ENCODE data around the gene TEAD1. TPM values are rescaled to one million over a fixed set of nuclear protein-coding genes. Genes with fewer than 3 reads are reported as not detected.
A peak's percentile ranks its signal among the peaks of the same experiment; 100 is the strongest.

TEAD1 gene
- polyA plus RNA-seq, 1 experiment, result 113 TPM

DNA sequence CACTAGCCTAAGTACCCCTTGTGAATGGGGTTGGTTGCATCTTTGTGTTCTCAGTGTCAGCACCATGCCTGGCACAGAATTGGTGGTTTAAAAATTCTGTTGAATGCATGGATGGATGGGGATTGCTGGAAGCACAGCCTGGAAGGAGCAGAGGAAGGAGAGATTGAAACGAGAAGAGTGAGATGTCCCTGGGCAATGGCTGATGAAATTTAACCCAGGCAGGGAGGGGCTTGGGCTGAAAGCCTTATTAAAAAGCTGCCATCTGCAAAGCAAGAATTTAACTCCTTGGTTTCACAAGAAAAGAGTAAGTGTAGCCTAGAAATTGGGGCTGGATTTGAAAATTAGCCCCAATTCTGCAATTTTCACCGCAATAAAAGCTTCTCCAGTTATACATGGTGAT is 126.7 kb downstream of the TEAD1 start:
- TF ChIP-seq, protein P1, sequence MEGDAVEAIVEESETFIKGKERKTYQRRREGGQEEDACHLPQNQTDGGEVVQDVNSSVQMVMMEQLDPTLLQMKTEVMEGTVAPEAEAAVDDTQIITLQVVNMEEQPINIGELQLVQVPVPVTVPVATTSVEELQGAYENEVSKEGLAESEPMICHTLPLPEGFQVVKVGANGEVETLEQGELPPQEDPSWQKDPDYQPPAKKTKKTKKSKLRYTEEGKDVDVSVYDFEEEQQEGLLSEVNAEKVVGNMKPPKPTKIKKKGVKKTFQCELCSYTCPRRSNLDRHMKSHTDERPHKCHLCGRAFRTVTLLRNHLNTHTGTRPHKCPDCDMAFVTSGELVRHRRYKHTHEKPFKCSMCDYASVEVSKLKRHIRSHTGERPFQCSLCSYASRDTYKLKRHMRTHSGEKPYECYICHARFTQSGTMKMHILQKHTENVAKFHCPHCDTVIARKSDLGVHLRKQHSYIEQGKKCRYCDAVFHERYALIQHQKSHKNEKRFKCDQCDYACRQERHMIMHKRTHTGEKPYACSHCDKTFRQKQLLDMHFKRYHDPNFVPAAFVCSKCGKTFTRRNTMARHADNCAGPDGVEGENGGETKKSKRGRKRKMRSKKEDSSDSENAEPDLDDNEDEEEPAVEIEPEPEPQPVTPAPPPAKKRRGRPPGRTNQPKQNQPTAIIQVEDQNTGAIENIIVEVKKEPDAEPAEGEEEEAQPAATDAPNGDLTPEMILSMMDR (IDR thresholded peaks at IDR 0.05; ENCODE audit: low read depth, low read length), result no peak
- H3K4me3 ChIP-seq (ENCODE audit: low read depth, low read length), result no peak overlapping the region
- ChIA-PET CTCF (no interaction called here), POLR2A (no interaction called here)
- H3K9me3 ChIP-seq (ENCODE audit: control insufficient read depth, insufficient read depth, low read length), result no peaks in the 10 kb centered on the region
- no peak for DNase-seq (ENCODE audit: low read depth, low spot score)
- no peaks in the 10 kb centered on the region for H3K27me3 ChIP-seq (ENCODE audit: control insufficient read depth, insufficient read depth, low read length)
- H3K27ac ChIP-seq (ENCODE audit: low read depth, low read length), result no peak overlapping the region

DNA sequence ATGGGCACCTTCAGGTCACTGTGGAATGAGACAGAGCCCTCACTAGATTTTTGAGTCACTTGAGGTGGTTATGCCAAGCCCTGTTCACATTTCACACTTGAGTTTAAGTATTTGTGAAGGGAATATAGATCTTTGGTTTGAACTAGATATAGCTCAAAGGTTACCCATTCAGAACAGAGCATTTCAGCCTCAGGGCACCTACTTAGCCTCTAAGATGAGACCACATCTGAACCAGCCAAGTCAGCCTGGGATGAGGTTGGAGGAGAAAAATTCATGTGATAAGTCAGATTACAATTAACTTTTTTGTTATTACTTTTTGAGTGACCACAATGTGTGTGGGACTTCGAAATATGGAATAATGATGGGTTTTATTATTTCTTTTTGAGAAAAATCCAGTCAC is 127.8 kb downstream of the TEAD1 start:
- Histone ChIP-seq H3K4me3 (ENCODE audit: low read depth, low read length) (no peak overlapping the region), H3K9me3 (ENCODE audit: control insufficient read depth, insufficient read depth, low read length) (no peaks in the 10 kb centered on the region), H3K27me3 (ENCODE audit: control insufficient read depth, insufficient read depth, low read length) (no peaks in the 10 kb centered on the region), H3K27ac (ENCODE audit: low read depth, low read length) (no peak overlapping the region)
- TF ChIP-seq, protein P1 (IDR thresholded peaks at IDR 0.05; ENCODE audit: low read depth, low read length), result no peak
- no peak for DNase-seq (ENCODE audit: low read depth, low spot score)
- ChIA-PET POLR2A (no interaction called here), CTCF (interaction anchor here (1.8 kb wide), 1 partner anchor 87 kb away, joined by 7 read pairs; no protein-coding TSS in a partner anchor)

DNA sequence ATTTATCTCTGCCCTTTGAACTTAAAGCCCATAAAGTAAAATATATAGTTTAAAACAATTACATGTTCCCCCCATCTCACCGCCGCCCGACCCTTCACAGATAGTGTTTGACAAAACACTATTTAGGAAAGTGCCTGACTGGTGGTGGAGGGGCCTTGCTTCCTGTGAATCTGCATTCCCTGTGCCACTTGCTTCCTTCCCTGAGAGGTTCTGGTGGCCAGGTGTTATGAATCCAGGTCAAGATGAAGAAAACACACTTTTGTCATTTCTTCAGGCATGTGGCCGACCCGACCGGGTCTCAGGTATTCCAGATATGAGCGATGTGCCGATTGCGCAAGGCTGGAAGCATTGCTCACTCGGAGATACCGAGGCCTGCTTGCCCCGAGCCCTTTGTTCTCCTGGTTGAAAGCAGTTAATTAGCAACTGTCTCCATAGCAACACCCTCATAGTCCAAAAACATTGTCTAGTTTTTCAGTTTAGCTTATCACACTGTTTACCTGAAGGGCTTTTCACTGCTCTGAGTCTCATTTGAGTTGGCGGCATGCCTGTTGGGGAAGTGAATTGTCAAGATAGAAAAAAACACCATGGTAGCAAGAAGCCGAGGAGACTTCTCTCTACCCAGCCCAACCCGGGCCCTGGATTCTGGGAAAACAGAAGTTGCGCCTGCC is 128.3 kb downstream of the TEAD1 start:
- CTCF ChIA-PET, result interaction anchor here (1.1 to 2.2 kb wide), 4 partner anchors 11 to 516 kb away, joined by 3 to 7 read pairs (median 6); no protein-coding TSS in a partner anchor
- no peak overlapping the region for H3K4me3 ChIP-seq (ENCODE audit: low read depth, low read length)

DNA sequence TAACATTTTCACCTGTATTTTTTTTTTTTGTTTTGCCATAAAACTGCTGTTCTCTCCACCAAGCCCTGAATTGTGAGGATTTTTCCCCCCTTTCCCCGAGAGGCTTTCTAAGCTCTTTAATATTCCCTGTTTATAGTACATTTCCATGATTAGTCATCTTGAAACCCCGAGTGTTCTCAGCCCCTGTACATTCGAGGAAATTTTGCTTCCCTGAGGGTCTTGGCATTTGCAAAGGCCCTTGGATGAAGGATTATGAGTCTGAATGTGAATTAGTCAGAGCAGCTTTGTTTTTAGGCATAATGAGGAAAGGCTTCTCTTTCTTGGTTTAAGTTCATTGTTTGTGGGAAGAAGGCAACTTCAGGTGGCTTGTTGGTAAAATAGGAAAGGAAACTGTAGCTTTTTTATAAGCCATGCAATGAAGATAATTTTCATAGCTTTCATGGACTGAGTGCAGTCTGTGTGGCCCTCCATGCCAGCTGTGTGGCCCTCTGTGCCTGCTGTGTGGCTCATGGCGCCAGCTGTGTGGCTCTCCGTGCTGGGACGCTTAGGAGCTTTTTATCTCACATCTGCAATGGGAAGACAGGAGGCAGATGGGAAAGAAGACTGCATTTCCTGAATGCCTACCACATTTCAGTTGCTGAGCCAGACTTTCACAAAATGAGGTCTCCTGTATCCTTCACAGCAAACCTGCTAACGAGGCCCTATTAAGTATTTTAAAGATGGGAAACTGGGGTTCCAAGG is 129.0 kb downstream of the TEAD1 start:
- Histone ChIP-seq H3K9me3 (ENCODE audit: control insufficient read depth, insufficient read depth, low read length) (no peaks in the 10 kb centered on the region), H3K27ac (ENCODE audit: low read depth, low read length) (peak overlapping the region; percentile 82), H3K4me3 (ENCODE audit: low read depth, low read length) (no peak overlapping the region), H3K27me3 (ENCODE audit: control insufficient read depth, insufficient read depth, low read length) (no peaks in the 10 kb centered on the region)
- TF ChIP-seq, protein P1 (IDR thresholded peaks at IDR 0.05; ENCODE audit: low read depth, low read length), result no peak
- DNase-seq (ENCODE audit: low read depth, low spot score), result no peak
- CTCF ChIA-PET, result interaction anchor here (1.1 to 2.2 kb wide), 4 partner anchors 11 to 516 kb away, joined by 3 to 7 read pairs (median 6); no protein-coding TSS in a partner anchor
- POLR2A ChIA-PET, result interaction anchor here (0.7 kb wide), 1 partner anchor 109 kb away, joined by 5 read pairs; no protein-coding TSS in a partner anchor

More for the DNA sequence above, 128.3 kb downstream of the TEAD1 start:
- Histone ChIP-seq H3K9me3 (ENCODE audit: control insufficient read depth, insufficient read depth, low read length) (no peaks in the 10 kb centered on the region), H3K27me3 (ENCODE audit: control insufficient read depth, insufficient read depth, low read length) (no peaks in the 10 kb centered on the region), H3K27ac (ENCODE audit: low read depth, low read length) (peak overlapping the region; percentile 82)
- DNase-seq (ENCODE audit: low read depth, low spot score), result no peak
- TF ChIP-seq, protein P1 (IDR thresholded peaks at IDR 0.05; ENCODE audit: low read depth, low read length), result no peak
- POLR2A ChIA-PET, result interaction anchor here (0.7 kb wide), 1 partner anchor 110 kb away, joined by 5 read pairs; no protein-coding TSS in a partner anchor

Data from AG04450 (cell line).